IPS DF 4.7 (cell line): Measurements from ENCODE around the gene CACNA1C.

Experiments used
- DNase-seq: peaks from one replicate; pipeline ENCODE4 v3.0.0-alpha.2; 2013; ENCODE audit warnings: low spot score; ENCODE audit errors: extremely low read depth

Gene CACNA1C

GRCh38 chr12:2194571-2194970, 141.8 kb downstream of the CACNA1C start:
- no peak for DNase-seq

DNA sequence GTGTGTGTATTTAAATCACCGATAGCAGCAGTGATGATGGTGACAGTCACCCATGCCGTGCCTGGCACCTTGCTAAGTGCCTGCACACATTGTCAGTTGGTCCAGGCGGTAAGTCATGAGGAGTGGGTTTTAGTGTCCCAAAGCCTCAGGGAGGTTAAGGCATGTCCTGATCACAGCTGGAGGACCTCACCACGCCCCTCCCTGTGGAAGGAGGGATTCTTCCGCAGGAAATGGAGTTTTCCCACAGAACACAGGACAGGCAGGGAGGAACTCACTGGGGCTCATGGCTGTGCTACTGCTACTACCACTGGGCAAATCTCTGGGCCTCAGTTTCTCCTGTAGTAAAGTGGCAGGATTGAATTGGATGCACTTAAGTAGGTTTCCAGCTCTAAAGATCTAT, 142.3 kb downstream of the CACNA1C start:
- DNase-seq, result no peak

DNA sequence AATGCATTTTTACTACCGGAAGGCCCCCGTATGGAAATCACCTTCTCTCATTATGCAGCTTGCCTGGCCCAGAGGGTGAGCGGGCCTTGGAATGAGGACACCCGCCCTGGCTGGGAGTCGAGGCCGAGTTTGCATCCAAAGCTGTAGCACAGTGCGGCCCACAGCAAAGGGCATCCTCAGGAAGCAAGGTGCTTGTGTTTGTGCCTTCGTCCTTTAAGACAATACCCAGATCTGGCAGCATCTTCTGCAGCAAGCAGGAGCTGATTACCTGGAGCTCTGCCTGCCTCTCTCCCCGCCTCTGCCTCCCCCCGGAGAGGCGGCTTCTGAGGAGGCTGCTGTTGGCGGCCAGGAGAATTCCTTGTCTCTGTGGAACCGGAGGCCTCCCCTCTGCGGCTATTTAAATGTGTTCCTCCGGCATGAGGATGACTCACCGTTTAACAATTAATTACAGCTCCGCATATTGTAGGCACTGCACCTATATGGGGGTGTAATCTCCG, 145.3 kb downstream of the CACNA1C start:
- DNase-seq, result peak; percentile 88

- DNase-seq, result no peak
Measured at GRCh38 chr12:2198542-2198941, 145.8 kb downstream of the CACNA1C start.

DNA sequence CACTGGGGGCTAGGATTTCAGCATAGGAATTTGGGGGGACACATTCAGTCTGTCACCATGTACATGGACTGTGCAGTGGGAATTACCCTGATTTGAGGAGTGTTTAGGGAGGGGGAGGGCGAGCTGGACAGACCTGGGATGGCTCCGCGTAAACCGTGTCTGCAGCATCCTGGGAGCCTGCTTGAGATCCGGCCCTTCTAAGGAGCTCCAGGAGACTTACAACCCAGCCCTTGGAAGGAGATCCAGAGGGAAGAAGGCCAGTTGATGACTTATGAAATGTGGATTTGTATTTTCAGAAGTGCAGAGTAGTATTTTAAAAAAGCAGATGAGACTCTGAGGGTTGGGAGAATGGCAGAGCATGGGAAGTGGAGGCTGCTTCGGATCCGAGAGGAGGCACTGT, 153.2 kb downstream of the CACNA1C start:
- DNase-seq, result no peak

DNA sequence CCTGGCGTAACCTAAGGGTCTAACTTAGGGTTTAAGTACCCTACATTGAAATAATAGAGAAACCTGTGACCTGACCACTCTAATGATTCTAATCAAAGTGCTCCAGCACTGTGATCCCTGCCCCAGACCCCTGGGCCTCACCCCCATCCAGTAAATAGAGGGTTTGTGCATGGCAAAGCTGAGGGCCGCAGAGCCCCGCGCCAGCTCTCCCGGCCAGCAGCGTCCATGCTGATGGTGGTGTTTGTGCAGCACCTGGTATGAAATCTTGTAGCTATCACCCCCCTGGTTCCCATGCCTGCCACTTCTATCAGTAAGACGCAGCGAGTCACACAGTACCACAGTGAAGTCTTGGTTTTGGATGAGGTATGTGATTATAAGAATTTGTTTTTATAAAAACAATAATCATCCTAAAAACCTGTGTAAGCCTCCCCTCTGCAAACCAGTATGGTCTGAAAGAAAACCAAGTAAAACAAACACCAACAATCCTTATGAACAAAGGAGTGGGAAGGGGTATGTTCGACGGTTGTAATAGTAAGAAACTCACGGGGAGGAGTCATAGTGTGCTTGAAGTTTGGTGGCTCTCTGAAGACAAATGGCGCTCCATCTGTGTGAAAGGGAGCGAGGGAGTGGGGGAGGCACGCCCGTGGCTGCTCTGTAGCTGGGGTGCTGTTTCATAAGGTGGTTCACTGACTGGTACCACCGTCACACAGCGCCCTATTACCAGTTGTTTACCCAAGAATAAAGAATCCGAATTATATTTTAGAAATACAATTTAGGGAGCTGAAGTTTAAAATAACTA, 156.2 kb downstream of the CACNA1C start:
- no peak for DNase-seq

- no peak for DNase-seq
Measured at GRCh38 chr12:2211119-2211518, 158.3 kb downstream of the CACNA1C start.

GRCh38 chr12:2212537-2212936, 159.8 kb downstream of the CACNA1C start:
- no peak for DNase-seq

DNA sequence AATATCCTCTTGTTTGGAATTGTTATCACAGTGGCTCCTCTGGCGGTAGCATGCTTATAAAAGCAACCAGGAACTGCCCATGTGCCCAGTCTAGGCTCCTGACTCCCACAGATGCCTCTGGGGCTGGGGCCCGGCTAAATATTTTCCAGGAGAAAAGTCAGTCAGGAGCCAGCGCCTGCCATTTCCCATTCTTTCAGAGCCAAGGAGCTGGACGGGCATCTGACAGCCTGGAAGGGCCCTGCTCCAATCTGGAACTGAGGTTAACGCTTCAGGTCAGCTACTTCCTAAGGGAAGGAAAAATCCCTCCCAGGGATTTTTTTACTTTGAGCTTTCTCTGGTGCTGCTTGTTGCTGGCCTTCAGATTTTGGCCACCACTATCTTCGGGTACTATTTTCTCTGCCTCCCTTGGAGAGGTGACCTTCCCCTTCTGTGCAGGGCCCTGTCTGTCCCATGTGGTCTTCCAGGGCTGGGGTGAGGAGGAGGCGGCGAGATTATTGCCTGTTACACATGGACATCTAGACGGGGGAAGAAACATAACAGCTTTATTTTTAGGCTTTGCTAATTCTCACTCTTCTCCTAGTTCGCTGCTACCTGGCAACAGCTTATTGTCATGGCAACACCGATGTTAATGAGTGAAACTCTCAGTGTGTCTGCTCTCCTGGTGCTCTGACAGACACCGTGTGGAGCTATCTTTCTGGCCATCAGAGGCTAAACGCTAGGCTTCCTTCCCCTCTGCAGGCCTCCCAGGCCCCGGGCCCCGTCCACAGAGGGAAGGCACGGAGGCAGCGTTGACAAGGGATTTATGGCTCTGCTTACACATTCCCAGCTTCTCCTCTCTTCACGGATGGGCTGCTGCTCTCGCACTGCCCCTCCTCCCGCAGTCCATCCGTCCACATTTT, 160.4 kb downstream of the CACNA1C start:
- DNase-seq, result no peak

DNA sequence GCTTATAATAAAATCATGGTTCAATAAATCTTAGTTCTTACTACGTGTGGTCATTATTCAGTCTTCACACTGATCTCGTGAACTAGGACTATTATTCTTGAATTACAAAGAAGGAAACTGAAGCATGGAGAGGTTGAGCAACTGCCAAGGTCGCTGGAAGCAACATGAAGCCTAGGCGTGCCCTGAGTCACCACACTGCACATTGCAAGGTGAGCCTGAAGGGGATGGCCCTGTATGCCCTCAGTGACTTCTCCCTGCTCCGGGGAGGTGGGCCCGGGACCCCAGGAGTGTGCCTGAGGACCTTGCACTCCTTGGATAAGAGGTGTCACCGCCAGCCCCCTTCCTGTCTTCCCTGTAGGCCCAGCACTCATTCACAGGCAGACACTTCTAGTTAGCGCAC, 161.6 kb downstream of the CACNA1C start:
- no peak for DNase-seq

DNA sequence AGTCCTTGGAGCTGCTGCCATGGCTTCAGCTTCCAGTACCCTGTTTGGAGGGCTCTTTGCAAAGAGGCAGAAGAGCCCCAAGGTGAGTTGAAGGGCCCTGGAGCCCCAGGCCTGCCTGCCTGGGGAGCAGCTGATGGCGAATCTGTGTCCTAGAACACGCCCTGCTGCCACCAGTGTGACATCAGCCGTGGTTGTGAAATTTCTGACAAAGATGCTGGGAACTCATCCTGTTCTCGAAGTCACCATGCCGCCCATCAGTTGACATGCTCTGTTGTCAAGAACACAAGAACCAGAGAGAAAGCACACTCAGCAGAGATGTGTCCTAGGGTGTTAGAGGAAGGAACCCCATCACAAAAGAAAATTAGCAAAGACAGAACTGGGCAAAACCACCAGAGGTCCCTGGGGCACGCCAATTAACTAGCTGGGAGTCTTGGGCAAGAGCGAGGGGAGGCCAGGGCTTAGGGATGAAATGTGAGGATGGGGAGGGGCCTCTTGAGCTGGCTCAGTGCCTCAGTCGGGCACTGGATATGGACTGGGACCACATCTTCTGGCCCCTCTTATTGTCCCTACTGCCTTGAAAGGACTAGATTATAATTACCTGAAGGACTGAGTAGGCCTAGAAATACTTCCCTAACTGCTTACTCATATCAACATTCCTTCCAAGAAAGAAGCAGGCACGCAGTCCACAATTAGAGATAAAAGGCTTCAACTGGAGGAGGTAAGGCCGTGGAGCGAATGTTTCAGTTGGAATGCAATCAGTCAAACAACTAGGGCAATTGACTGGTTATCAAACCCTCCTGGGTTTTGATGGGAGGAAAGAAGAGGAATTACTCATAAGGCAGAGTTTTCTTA, 163.1 kb downstream of the CACNA1C start:
- no peak for DNase-seq

- no peak for DNase-seq
Measured at GRCh38 chr12:2218706-2219105, 165.9 kb downstream of the CACNA1C start.

GRCh38 chr12:2221030-2221621, 168.3 kb downstream of the CACNA1C start:
- no peak for DNase-seq

DNA sequence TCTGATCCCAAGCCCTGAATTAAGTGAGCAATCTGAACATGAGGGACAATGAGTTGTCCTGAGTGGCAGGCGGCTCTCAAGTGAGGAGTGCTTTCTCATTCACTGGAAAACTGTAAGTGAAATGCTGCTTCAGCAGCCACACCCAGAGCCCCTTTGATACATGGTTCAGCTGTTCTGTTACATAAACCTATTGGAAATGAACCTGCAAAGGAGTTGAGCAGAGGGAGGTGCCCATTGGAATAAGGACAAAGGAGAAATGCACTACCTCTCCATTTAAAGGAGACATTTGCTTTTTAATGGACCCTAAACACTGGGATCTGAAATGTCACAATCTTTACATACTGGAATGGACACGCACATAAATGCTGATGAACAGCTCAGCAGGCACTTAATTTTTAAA, 169.9 kb downstream of the CACNA1C start:
- no peak for DNase-seq

GRCh38 chr12:2224961-2225360, 172.2 kb downstream of the CACNA1C start:
- DNase-seq, result no peak

DNA sequence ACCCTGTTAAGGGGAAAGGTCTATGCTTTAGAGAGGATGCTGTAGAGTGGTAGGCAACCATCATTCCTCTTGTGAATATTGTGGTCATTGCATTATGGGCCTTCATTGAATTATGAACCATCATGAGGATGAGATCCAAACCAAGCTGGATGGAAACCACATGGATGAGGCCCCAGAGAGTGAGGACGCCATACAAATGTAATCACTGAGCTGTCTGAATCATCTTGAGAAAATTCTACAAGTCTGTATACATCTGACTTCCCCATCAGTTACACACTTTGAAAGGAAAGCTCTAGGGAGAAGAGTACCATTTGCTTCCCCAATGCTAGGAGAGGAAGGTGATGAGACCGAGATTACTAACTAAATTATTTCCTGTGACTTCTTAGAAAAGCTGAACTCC, 172.9 kb downstream of the CACNA1C start:
- no peak for DNase-seq

DNA sequence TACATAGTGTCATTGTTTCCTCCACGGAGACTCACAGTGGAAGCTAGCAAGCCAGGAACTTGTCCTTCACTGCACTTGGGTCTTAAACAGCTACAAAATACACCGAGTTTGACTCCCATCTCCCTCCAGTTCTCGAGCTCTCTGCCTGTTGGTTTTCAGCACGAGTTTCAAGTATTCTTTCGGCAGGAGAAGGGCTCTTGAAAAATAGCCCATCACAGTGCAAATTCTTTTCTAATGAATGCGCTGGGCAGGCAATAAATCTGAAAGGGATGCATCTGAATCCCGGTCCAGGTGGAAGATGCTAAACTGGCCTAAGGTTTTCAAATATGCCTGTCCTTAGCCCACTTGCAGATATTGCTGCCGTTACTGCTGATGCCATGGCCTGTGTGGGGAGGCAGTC, 173.9 kb downstream of the CACNA1C start:
- DNase-seq, result no peak

DNA sequence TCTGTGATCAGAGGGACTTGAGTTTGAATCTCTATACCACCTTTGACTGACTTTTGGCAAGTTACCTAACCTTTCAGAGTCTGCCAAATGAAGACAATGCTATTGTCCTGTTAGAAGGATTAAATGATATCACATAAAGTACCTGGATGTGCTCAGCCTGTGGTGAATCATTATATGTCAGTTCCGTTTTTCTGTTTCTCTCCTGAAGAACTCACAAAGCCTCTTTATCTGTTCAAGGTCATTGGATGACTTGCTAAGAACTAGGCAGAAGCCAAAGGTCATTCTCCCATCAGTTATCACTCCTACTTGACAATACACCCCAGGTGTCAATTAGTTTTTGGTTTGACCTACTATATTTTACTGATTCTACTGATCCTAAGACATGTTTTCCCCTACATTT, 174.6 kb downstream of the CACNA1C start:
- DNase-seq, result no peak

DNA sequence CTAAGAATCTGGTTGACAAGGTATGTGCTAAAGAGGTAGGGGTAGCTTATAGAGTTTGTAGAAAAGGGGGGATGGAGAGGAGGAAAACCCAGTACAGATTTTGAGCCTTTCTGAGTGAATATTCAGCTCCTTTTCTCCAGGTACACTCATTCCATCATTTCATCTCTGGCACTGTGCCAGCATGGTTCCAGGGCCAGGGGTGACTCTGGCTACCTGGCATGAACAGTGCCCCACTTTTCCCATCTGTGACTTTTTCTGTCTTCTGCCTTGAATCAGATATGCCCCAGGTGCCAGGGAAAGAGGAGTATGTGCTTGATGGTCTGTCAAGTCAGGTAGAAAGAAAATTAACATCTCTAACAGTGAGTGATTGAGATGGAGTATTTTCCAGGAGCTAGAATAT, 175.7 kb downstream of the CACNA1C start:
- no peak for DNase-seq

GRCh38 chr12:2229661-2230539, 177.1 kb downstream of the CACNA1C start:
- no peak for DNase-seq
